HL-60 (cell line): Measurements from ENCODE around the gene NFATC4.

Experiments used
- CTCF ChIP-seq: IDR thresholded peaks from one replicate; pipeline ENCODE4 v1.5.1; 2011; ENCODE audit warnings: low read length, control low read depth, inconsistent platforms; ENCODE audit not compliant: insufficient read depth
- GABPA ChIP-seq: IDR thresholded peaks from 2 replicates; pipeline ENCODE4 v1.6.1; 2012; ENCODE audit warnings: low read depth
- POLR2AphosphoS5 ChIP-seq: IDR thresholded peaks from 2 replicates; pipeline ENCODE4 v1.6.1; 2012; ENCODE audit warnings: low read depth
- REST ChIP-seq: IDR thresholded peaks from 2 replicates; pipeline ENCODE4 v1.6.1; 2012; ENCODE audit warnings: low read depth; ENCODE audit not compliant: insufficient replicate concordance

- TF ChIP-seq CTCF (no peak), REST (no peak), GABPA (no peak), POLR2AphosphoS5 (no peak)
Observed at GRCh38 chr14:24368212-24368561, 203 bp downstream of the NFATC4 start.
